Measurements from ENCODE around the gene DAP. TPM values are rescaled to one million over a fixed set of nuclear protein-coding genes. Genes with fewer than 3 reads are reported as not detected.

The DAP gene
- total RNA-seq, 1 donor from 2014 or later = 22.9 TPM

DNA sequence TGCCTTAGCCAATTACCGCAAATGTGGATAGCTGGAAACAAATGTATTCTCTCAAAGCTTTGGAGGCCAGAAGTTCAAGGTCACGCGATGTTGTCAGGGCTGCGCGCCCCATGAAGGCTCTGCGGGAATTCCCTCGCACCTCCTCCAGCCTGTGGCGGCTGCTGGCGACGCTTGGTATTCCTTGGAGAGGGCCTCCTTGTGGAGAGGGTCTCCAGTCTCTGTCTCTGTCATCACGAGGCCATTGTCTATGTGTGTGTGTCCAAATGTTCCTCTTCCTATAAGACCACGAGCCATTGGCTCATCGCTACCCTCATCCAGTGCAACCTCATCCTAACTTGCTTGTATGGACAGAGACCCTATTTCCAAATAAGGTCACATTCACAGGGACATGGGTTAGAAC lies 99.6 kb downstream of the DAP start:
- DNase-seq = no peak
- H3K4me3 ChIP-seq = no peak overlapping the region
- TF ChIP-seq, protein P1, sequence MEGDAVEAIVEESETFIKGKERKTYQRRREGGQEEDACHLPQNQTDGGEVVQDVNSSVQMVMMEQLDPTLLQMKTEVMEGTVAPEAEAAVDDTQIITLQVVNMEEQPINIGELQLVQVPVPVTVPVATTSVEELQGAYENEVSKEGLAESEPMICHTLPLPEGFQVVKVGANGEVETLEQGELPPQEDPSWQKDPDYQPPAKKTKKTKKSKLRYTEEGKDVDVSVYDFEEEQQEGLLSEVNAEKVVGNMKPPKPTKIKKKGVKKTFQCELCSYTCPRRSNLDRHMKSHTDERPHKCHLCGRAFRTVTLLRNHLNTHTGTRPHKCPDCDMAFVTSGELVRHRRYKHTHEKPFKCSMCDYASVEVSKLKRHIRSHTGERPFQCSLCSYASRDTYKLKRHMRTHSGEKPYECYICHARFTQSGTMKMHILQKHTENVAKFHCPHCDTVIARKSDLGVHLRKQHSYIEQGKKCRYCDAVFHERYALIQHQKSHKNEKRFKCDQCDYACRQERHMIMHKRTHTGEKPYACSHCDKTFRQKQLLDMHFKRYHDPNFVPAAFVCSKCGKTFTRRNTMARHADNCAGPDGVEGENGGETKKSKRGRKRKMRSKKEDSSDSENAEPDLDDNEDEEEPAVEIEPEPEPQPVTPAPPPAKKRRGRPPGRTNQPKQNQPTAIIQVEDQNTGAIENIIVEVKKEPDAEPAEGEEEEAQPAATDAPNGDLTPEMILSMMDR (IDR thresholded peaks at IDR 0.05; ENCODE audit: borderline replicate concordance) = no peak
- H3K9me3 ChIP-seq (replicated peaks) = peaks cover 3% of the 10 kb centered on the region
- H3K27me3 ChIP-seq (ENCODE audit: low read depth) = peaks cover 4% of the 10 kb centered on the region
- H3K4me1 ChIP-seq = peaks cover 7% of the 10 kb centered on the region
- intact Hi-C loops (cut with micrococcal nuclease) = no loop called here
- no peak overlapping the region for H3K27ac ChIP-seq (replicated peaks)
- no peaks in the 10 kb centered on the region for H3K36me3 ChIP-seq

DNA sequence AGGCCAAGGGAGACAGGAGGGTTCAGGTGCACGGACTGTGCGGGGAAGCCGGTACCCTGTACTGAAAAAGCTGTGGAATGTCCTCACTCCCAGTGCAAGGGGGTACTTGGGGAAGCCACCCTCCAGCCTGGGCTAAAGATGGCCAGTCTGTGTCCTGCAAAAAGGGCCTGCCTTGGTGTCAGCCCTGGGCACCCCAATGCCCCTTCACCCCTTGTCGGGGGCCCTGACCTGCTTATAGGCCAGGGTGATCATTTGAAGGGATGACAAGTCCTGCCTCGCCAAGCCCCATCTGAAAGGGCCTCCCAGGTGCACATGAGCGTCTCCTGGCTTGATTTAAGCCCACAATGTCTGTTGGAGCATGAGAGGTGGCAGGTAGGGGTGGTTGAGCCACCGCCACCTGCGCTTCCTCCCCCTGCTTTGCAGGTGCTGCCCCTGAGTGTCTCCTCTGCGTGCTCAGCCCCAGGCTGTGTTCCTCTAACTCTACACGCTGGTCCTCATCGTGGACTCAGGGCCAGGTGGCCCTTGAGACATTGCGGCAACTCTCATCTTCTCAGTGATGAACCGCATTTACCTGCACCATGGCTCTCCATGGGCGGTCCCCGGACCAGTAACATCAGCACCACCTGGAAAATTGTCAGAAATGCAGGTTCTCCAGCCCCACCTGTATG lies 100.2 kb downstream of the DAP start:
- intact Hi-C loops (cut with micrococcal nuclease) = no loop called here
- H3K4me1 ChIP-seq = peaks cover 7% of the 10 kb centered on the region
- no peak for DNase-seq
- peaks cover 3% of the 10 kb centered on the region for H3K9me3 ChIP-seq (replicated peaks)
- no peak overlapping the region for H3K27ac ChIP-seq (replicated peaks)
- H3K36me3 ChIP-seq = no peaks in the 10 kb centered on the region
- H3K27me3 ChIP-seq (ENCODE audit: low read depth) = peaks cover 2% of the 10 kb centered on the region
- TF ChIP-seq, protein P1 (IDR thresholded peaks at IDR 0.05; ENCODE audit: borderline replicate concordance) = no peak
- no peak overlapping the region for H3K4me3 ChIP-seq

DNA sequence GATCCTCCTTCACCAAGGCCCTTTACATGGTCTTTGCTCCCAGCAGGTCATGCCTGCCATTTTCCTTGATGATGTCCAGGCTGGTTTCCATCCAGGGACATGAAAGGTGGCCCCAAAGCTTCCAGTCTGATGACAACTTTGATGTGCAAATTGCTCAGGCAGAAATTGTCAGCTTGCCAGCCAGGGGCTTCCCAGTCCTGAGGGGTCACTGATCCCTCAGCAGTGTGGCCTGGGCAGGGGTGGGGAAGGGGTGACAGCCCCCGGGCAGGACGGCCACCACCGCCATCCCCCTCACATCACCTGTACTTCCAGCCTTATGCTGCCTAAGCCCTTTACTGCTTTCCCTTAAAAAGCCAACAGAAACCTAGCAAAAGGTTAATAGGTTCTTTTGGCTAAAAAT lies 100.9 kb downstream of the DAP start:
- Histone ChIP-seq H3K9me3 (replicated peaks) (peaks cover 3% of the 10 kb centered on the region), H3K4me3 (no peak overlapping the region), H3K27ac (replicated peaks) (no peak overlapping the region), H3K27me3 (ENCODE audit: low read depth) (no peaks in the 10 kb centered on the region), H3K4me1 (peaks cover 7% of the 10 kb centered on the region), H3K36me3 (peaks cover 6% of the 10 kb centered on the region)
- intact Hi-C loops (cut with micrococcal nuclease) = no loop called here
- no peak for DNase-seq
- TF ChIP-seq, protein P1 (IDR thresholded peaks at IDR 0.05; ENCODE audit: borderline replicate concordance) = no peak

DNA sequence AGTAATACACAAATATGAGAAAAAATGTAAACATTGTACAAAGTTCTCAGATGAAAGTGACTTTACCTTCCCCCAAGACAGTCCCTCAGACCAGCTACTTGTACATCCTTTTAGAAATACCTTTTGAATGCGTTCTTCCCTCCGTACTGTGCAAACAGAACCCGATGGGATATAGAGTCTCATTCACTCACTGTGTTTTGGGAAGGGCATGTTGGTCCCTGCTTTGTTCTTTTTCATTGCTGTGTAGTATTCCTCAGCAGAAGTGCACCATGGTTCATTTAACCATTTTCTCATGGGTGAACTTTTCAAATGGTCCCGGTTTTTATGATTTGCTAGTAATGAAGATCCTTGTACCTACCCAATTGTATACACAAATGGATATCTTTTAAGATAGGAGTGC lies 102.8 kb downstream of the DAP start:
- intact Hi-C loops (cut with micrococcal nuclease) = no loop called here
- H3K27me3 ChIP-seq (ENCODE audit: low read depth) = no peaks in the 10 kb centered on the region
- no peak overlapping the region for H3K27ac ChIP-seq (replicated peaks)
- H3K4me3 ChIP-seq = no peak overlapping the region
- peaks cover 11% of the 10 kb centered on the region for H3K36me3 ChIP-seq
- TF ChIP-seq, protein P1 (IDR thresholded peaks at IDR 0.05; ENCODE audit: borderline replicate concordance) = no peak
- H3K4me1 ChIP-seq = peaks cover 4% of the 10 kb centered on the region
- DNase-seq = no peak
- peaks cover 3% of the 10 kb centered on the region for H3K9me3 ChIP-seq (replicated peaks)

DNA sequence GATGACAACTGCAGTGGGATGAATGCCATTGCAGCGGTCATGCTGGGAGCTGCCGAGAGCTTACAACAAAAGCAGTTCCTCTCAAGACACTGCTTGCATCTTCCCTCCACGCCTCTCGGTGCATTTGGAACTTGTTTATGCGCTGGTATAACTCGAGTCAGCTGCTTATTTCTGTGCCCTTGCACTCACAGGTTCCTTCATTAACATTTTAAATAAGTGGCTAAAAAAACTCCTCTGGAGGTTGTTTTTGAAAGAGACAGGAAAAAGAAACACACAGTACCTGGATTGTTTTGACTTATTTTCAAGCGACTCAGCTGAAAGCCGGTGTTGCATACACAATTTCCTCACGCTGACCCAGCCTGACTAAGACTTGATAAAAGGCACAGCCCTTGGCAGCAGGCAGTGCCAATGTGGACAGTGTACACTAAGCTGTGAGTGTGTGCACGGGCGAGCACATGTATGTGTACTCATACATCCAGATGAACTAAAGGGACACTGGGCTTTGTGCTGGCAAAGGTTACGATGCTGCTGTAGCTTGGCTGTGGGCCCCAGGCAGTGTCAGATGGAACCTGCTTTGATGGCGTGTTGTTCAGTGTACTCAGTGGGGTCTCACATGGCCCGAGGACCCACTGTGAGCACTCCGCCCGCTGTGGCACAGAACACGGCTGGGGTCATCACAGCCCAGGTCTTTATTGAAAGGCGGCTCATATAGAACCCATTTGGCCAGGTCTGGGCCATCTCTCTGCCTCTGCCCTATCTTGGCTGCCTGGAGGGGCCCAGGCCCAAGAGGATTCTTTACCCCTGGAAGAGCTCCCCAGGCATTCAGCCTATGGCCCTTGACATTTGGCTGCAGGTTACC lies 104.8 kb downstream of the DAP start:
- DNase-seq = no peak
- intact Hi-C loops (cut with micrococcal nuclease) = no loop called here
- TF ChIP-seq, protein P1 (IDR thresholded peaks at IDR 0.05; ENCODE audit: borderline replicate concordance) = no peak
- Histone ChIP-seq H3K4me1 (peaks cover 10% of the 10 kb centered on the region), H3K36me3 (peaks cover 11% of the 10 kb centered on the region), H3K27ac (replicated peaks) (no peak overlapping the region), H3K9me3 (replicated peaks) (peaks cover 3% of the 10 kb centered on the region), H3K4me3 (no peak overlapping the region), H3K27me3 (ENCODE audit: low read depth) (no peaks in the 10 kb centered on the region)

All from left ventricle myocardium inferior (tissue), 1 donor.